ENCODE results near the gene ANO6.
"Not testable (repeated sequence)": the region's sequence is repeated elsewhere in the genome, so short reads cannot be mapped to it uniquely, and the experiment has no call there.

ANO6 gene

GRCh38 chr12:45389426-45389825, 173.5 kb downstream of the ANO6 start:
- no peak for TF ChIP-seq CTCF (IDR thresholded peaks at IDR 0.05; ENCODE audit: low read depth, low read length)
- no peak for DNase-seq (ENCODE audit: extremely low read depth, low read depth)

- DNase-seq (ENCODE audit: extremely low read depth, low read depth), result not testable (repeated sequence)
Measured at GRCh38 chr12:45397499-45397898, 181.6 kb downstream of the ANO6 start.

- no peak for DNase-seq (ENCODE audit: extremely low read depth, low read depth)
- TF ChIP-seq CTCF (IDR thresholded peaks at IDR 0.05; ENCODE audit: low read depth, low read length), result no peak
Measured at GRCh38 chr12:45398552-45398951, 182.7 kb downstream of the ANO6 start.

- no peak for DNase-seq (ENCODE audit: extremely low read depth, low read depth)
- TF ChIP-seq CTCF (IDR thresholded peaks at IDR 0.05; ENCODE audit: low read depth, low read length), result no peak
Measured at GRCh38 chr12:45400991-45401390, 185.1 kb downstream of the ANO6 start.

- no peak for TF ChIP-seq CTCF (IDR thresholded peaks at IDR 0.05; ENCODE audit: low read depth, low read length)
- DNase-seq (ENCODE audit: extremely low read depth, low read depth), result no peak
Measured at GRCh38 chr12:45402288-45402687, 186.4 kb downstream of the ANO6 start.

- DNase-seq (ENCODE audit: extremely low read depth, low read depth), result no peak
- TF ChIP-seq CTCF (IDR thresholded peaks at IDR 0.05; ENCODE audit: low read depth, low read length), result no peak
Measured at GRCh38 chr12:45406988-45407850, 191.3 kb downstream of the ANO6 start.

GRCh38 chr12:45407981-45408728, 192.3 kb downstream of the ANO6 start:
- TF ChIP-seq CTCF (IDR thresholded peaks at IDR 0.05; ENCODE audit: low read depth, low read length), result no peak
- no peak for DNase-seq (ENCODE audit: extremely low read depth, low read depth)

Data from AG09319 (cell line).